HepG2 (cell line): Measurements from ENCODE around the gene SORBS2.

Experiments used
- ELF1 ChIP-seq: sonication (generic); formaldehyde crosslinking; IDR thresholded peaks from 2 replicates; pipeline ENCODE4 v1.4.0; 2020; ENCODE audit warnings: missing genetic modification reagents
- ZNF510 ChIP-seq: sonication (generic); formaldehyde crosslinking; IDR thresholded peaks from 2 replicates; pipeline ENCODE4 v1.4.0; 2020; ENCODE audit warnings: low read depth, mild to moderate bottlenecking, missing genetic modification reagents
- ZNF878 ChIP-seq: sonication (generic); formaldehyde crosslinking; IDR thresholded peaks from 2 replicates; pipeline ENCODE4 v1.8.1; 2023; ENCODE audit warnings: mild to moderate bottlenecking, missing genetic modification reagents, moderate library complexity

DNA sequence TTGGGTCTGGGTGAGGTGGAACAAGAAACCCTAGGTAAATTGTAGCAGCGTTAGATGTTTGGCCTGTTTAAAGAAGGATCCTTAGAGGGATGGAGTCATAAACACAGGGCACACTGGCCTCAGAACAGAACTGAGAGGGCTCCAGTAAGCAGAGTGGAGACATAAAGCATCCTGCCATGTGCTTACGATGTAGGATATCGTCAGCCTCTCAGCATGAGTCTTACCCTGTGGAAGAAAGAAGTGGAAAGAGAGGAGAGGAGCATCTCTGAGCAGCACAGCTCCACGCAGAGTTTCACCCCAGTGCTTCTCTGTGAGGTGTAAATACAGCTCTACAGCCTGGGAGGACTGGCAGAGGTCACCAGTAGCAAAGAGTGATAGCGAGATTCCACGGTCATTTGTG, 27.8 kb upstream of the SORBS2 start:
- TF ChIP-seq ZNF878 (no peak), ELF1 (no peak), ZNF510 (CRISPR knock-in tag) (no peak)
